WERI-Rb-1 (cell line): ENCODE results near the gene SGCG.

ENCODE experiments used
- DNase-seq: peaks from one replicate; pipeline ENCODE4 v3.0.0-alpha.2; 2020
- H3K27ac ChIP-seq: fragments of 250-450 bp; sonication (Bioruptor Pico); 2 replicates; pipeline ENCODE4 v1.5.1; 2020; ENCODE audit warnings: mild to moderate bottlenecking, moderate library complexity
- H3K27me3 ChIP-seq: fragments of 250-450 bp; sonication (Bioruptor Pico); 2 replicates; pipeline ENCODE4 v1.5.1; 2021; ENCODE audit warnings: mild to moderate bottlenecking, low read depth, moderate library complexity; ENCODE audit not compliant: insufficient read depth, severe bottlenecking
- H3K36me3 ChIP-seq: fragments of 250-450 bp; sonication (Bioruptor Pico); 2 replicates; pipeline ENCODE4 v1.5.1; 2020; ENCODE audit warnings: mild to moderate bottlenecking, moderate library complexity
- H3K4me3 ChIP-seq: 2 replicates; pipeline ENCODE4 v1.5.1; 2011; ENCODE audit warnings: low read depth, mild to moderate bottlenecking, control low read depth, low read length
- H3K9me3 ChIP-seq: fragments of 250-450 bp; sonication (Bioruptor Pico); 2 replicates; pipeline ENCODE4 v1.5.1; 2021; ENCODE audit warnings: mild to moderate bottlenecking, moderate library complexity; ENCODE audit not compliant: severe bottlenecking
- CTCF ChIP-seq: IDR thresholded peaks from 2 replicates; pipeline ENCODE4 v1.5.1; 2011; ENCODE audit warnings: low read depth, mild to moderate bottlenecking, control low read depth, inconsistent platforms, low read length

Gene SGCG

GRCh38 chr13:23350009-23350408 lies 169.2 kb downstream of the SGCG start:
- no peak for TF ChIP-seq CTCF
- Histone ChIP-seq H3K36me3 (peaks cover 64% of the 10 kb centered on the region), H3K27me3 (no peaks in the 10 kb centered on the region), H3K9me3 (no peaks in the 10 kb centered on the region), H3K4me3 (no peak overlapping the region), H3K27ac (no peak overlapping the region)
- no peak for DNase-seq

- Histone ChIP-seq H3K27ac (no peak overlapping the region), H3K36me3 (peaks cover 80% of the 10 kb centered on the region), H3K9me3 (no peaks in the 10 kb centered on the region), H3K27me3 (no peaks in the 10 kb centered on the region), H3K4me3 (no peak overlapping the region)
- DNase-seq, result peak; percentile 25
- TF ChIP-seq CTCF, result no peak
Measured at GRCh38 chr13:23352161-23352560, 171.4 kb downstream of the SGCG start.

GRCh38 chr13:23354520-23354919 lies 173.7 kb downstream of the SGCG start:
- Histone ChIP-seq H3K27me3 (no peaks in the 10 kb centered on the region), H3K36me3 (peaks cover 80% of the 10 kb centered on the region), H3K9me3 (no peaks in the 10 kb centered on the region), H3K27ac (no peak overlapping the region), H3K4me3 (no peak overlapping the region)
- TF ChIP-seq CTCF, result no peak
- no peak for DNase-seq

GRCh38 chr13:23356368-23356767 lies 175.6 kb downstream of the SGCG start:
- TF ChIP-seq CTCF, result no peak
- Histone ChIP-seq H3K36me3 (peaks cover 78% of the 10 kb centered on the region), H3K27ac (no peak overlapping the region), H3K9me3 (no peaks in the 10 kb centered on the region), H3K4me3 (no peak overlapping the region), H3K27me3 (no peaks in the 10 kb centered on the region)
- no peak for DNase-seq

- H3K27ac ChIP-seq, result no peak overlapping the region
- no peak overlapping the region for H3K4me3 ChIP-seq
- H3K36me3 ChIP-seq, result peaks cover 85% of the 10 kb centered on the region
- no peaks in the 10 kb centered on the region for H3K27me3 ChIP-seq
- no peak for DNase-seq
- no peak for TF ChIP-seq CTCF
- no peaks in the 10 kb centered on the region for H3K9me3 ChIP-seq
Measured at GRCh38 chr13:23357349-23357748, 176.6 kb downstream of the SGCG start.

GRCh38 chr13:23359882-23360281 lies 179.1 kb downstream of the SGCG start:
- no peak for TF ChIP-seq CTCF
- no peak for DNase-seq
- H3K9me3 ChIP-seq, result no peaks in the 10 kb centered on the region
- no peak overlapping the region for H3K27ac ChIP-seq
- H3K36me3 ChIP-seq, result peaks cover 89% of the 10 kb centered on the region
- no peaks in the 10 kb centered on the region for H3K27me3 ChIP-seq
- H3K4me3 ChIP-seq, result no peak overlapping the region
